Astrocyte of the cerebellum (primary cell): ENCODE results near the gene NUMA1.

ENCODE experiments used
- DNase-seq: peaks from one replicate; pipeline ENCODE4 v3.0.0-alpha.2; 2011; ENCODE audit warnings: low read depth
- H3K4me3 ChIP-seq: 2 replicates; pipeline ENCODE4 v1.5.1; 2011; ENCODE audit warnings: mild to moderate bottlenecking, low read depth, low read length, moderate library complexity
- CTCF ChIP-seq: IDR thresholded peaks from 2 replicates; pipeline ENCODE4 v1.5.1; 2012; ENCODE audit warnings: low read length, low read depth, moderate library complexity, mild to moderate bottlenecking; ENCODE audit errors: missing control alignments
- in situ Hi-C: cut with HindIII; loops from 2 replicates; pipeline ENCODE4 v1.10.0; 2017; ENCODE audit warnings: low sequenced_read_pairs

The NUMA1 gene

GRCh38 chr11:72102946-72103753, 22.8 kb upstream of the NUMA1 start, which contains the start of gene LAMTOR1:
TSS of gene LAMTOR1 (minus strand) at chr11:72103297. CDS start at chr11:72103224, 73 bp downstream.
- peak; percentile 44 for TF ChIP-seq CTCF
- DNase-seq = peak; percentile 97
- peak within 1 kb of the TSS; percentile 84 for H3K4me3 ChIP-seq
- in situ Hi-C loops = loop anchor here (25.0 kb wide), 1 partner anchor 91 kb away; no protein-coding TSS in a partner anchor

- in situ Hi-C loops = loop anchor here (25.0 kb wide), 1 partner anchor 90 kb away; no protein-coding TSS in a partner anchor
- no peak for DNase-seq
- TF ChIP-seq CTCF = no peak
- peak overlapping the region; percentile 84 for H3K4me3 ChIP-seq
Observed at GRCh38 chr11:72102631-72102945, 22.2 kb upstream of the NUMA1 start.

- DNase-seq = no peak
- H3K4me3 ChIP-seq = peak overlapping the region; percentile 84
- no peak for TF ChIP-seq CTCF
- in situ Hi-C loops = loop anchor here (25.0 kb wide), 1 partner anchor 90 kb away; no protein-coding TSS in a partner anchor
Observed at GRCh38 chr11:72102162-72102561, 21.8 kb upstream of the NUMA1 start.

GRCh38 chr11:72100462-72100861, 20.1 kb upstream of the NUMA1 start:
- H3K4me3 ChIP-seq = no peak overlapping the region
- in situ Hi-C loops = loop anchor here (25.0 kb wide), 1 partner anchor 88 kb away; no protein-coding TSS in a partner anchor
- no peak for DNase-seq
- TF ChIP-seq CTCF = no peak

- in situ Hi-C loops = loop anchor here (25.0 kb wide), 1 partner anchor 88 kb away; no protein-coding TSS in a partner anchor
- no peak for DNase-seq
- no peak for TF ChIP-seq CTCF
- no peak overlapping the region for H3K4me3 ChIP-seq
Observed at GRCh38 chr11:72100009-72100408, 19.7 kb upstream of the NUMA1 start.

GRCh38 chr11:72098741-72099140, 18.4 kb upstream of the NUMA1 start:
- in situ Hi-C loops = no loop called here
- no peak for TF ChIP-seq CTCF
- H3K4me3 ChIP-seq = no peak overlapping the region
- DNase-seq = no peak
